GM23338 (cell line): ENCODE results near the gene CCDC63. TPM values are rescaled to one million over a fixed set of nuclear protein-coding genes. Genes with fewer than 3 reads are reported as not detected.

ENCODE experiments used
- ATAC-seq: fragments of 200-7000 bp; cut with Tn5 transposase; 3 replicates; pipeline ENCODE4 v1.9.1; 2020
- DNase-seq: peaks from one replicate; pipeline ENCODE4 v3.0.0-alpha.2; 2015; ENCODE audit warnings: low spot score
- H2AFZ ChIP-seq: fragments of 200-600 bp; sonication (generic); 2 replicates; pipeline ENCODE4 v1.8.0; 2016; ENCODE audit warnings: antibody characterized with exemption, mild to moderate bottlenecking, moderate library complexity
- H3F3A ChIP-seq: fragments of 200-600 bp; sonication (generic); replicated peaks from 2 replicates; pipeline ENCODE4 v1.8.0; 2017; ENCODE audit warnings: antibody characterized with exemption, mixed run types, low read depth
- H3K27ac ChIP-seq: fragments of 200-600 bp; sonication (generic); 2 replicates; pipeline ENCODE4 v1.6.1; 2016; ENCODE audit warnings: low read depth
- H3K27me3 ChIP-seq: fragments of 200-600 bp; sonication (generic); 2 replicates; pipeline ENCODE4 v1.8.0; 2016; ENCODE audit warnings: mild to moderate bottlenecking, mixed run types, moderate library complexity; ENCODE audit not compliant: insufficient read depth
- H3K36me3 ChIP-seq: fragments of 200-600 bp; sonication (generic); 2 replicates; pipeline ENCODE4 v1.8.0; 2016; ENCODE audit warnings: mild to moderate bottlenecking; ENCODE audit not compliant: insufficient read depth
- H3K4me1 ChIP-seq: fragments of 200-600 bp; sonication (generic); 2 replicates; pipeline ENCODE4 v1.8.0; 2016; ENCODE audit warnings: mild to moderate bottlenecking, moderate library complexity; ENCODE audit not compliant: insufficient read depth
- H3K4me2 ChIP-seq: fragments of 200-600 bp; sonication (generic); 2 replicates; pipeline ENCODE4 v1.7.1; 2017; ENCODE audit warnings: mixed run types
- H3K4me3 ChIP-seq: fragments of 200-600 bp; sonication (generic); 2 replicates; pipeline ENCODE4 v1.6.1; 2016; ENCODE audit warnings: mixed run types
- H3K79me2 ChIP-seq: fragments of 200-600 bp; sonication (generic); replicated peaks from 2 replicates; pipeline ENCODE4 v1.8.0; 2017; ENCODE audit warnings: mild to moderate bottlenecking; ENCODE audit not compliant: insufficient read depth
- H3K9me2 ChIP-seq: fragments of 200-600 bp; sonication (generic); 2 replicates; pipeline ENCODE4 v1.8.0; 2017; ENCODE audit not compliant: insufficient read depth
- H4K20me1 ChIP-seq: fragments of 200-600 bp; sonication (generic); replicated peaks from 2 replicates; pipeline ENCODE4 v1.8.0; 2017; ENCODE audit warnings: mild to moderate bottlenecking; ENCODE audit not compliant: insufficient read depth
- H3K27ac Mint-ChIP-seq: 2 replicates; pipeline ENCODE4 v1.8.0; 2020; ENCODE audit warnings: inconsistent platforms, mild to moderate bottlenecking, moderate library complexity, mixed read lengths
- H3K27me3 Mint-ChIP-seq: 3 replicates; pipeline ENCODE4 v1.8.0; 2022; ENCODE audit warnings: low read depth, mild to moderate bottlenecking, moderate library complexity, mixed read lengths, inconsistent platforms; ENCODE audit not compliant: insufficient read depth, poor library complexity
- H3K36me3 Mint-ChIP-seq: 3 replicates; pipeline ENCODE4 v1.8.0; 2021; ENCODE audit warnings: low read depth, mild to moderate bottlenecking, inconsistent platforms, moderate library complexity, mixed read lengths
- H3K4me1 Mint-ChIP-seq: 3 replicates; pipeline ENCODE4 v1.8.0; 2020; ENCODE audit warnings: mild to moderate bottlenecking, inconsistent platforms, mixed read lengths
- H3K4me3 Mint-ChIP-seq: 3 replicates; pipeline ENCODE4 v1.8.0; 2021; ENCODE audit warnings: moderate library complexity, mild to moderate bottlenecking, inconsistent platforms, mixed read lengths
- H3K9me3 Mint-ChIP-seq: 3 replicates; pipeline ENCODE4 v1.8.0; 2020; ENCODE audit warnings: moderate library complexity, mild to moderate bottlenecking, inconsistent platforms, mixed read lengths
- CREB1 ChIP-seq: fragments of 250-450 bp; sonication (Bioruptor Pico); IDR thresholded peaks from 2 replicates; pipeline ENCODE4 v1.5.0; 2020; ENCODE audit warnings: low read depth, mild to moderate bottlenecking, moderate library complexity
- CTCF ChIP-seq, 2 experiments: fragments of 200-600 bp in 1 of 2; sonication (generic) in 1 of 2; conservative IDR thresholded peaks; 2 replicates each; pipeline versions ENCODE4 v1.5.1 to v1.6.1; 2016 to 2017; ENCODE audit warnings: antibody characterized with exemption in 2 of 2, low read depth in 2 of 2, mild to moderate bottlenecking in 2 of 2, moderate library complexity in 1 of 2
- EZH2phosphoT487 ChIP-seq: fragments of 200-600 bp; sonication (generic); IDR thresholded peaks from one replicate; pipeline ENCODE4 v1.8.1; 2018; ENCODE audit warnings: antibody characterized with exemption; ENCODE audit not compliant: unreplicated experiment
- JUNB ChIP-seq: IDR thresholded peaks from one replicate; pipeline ENCODE4 v1.6.1; 2016; ENCODE audit warnings: antibody characterized with exemption; ENCODE audit not compliant: unreplicated experiment
- NANOG ChIP-seq: IDR thresholded peaks from 2 replicates; pipeline ENCODE4 v1.6.1; 2016; ENCODE audit warnings: antibody characterized with exemption, borderline replicate concordance
- POLR2AphosphoS5 ChIP-seq: IDR thresholded peaks from 2 replicates; pipeline ENCODE4 v1.6.1; 2016; ENCODE audit warnings: antibody characterized with exemption, low read depth
- REST ChIP-seq: IDR thresholded peaks from one replicate; pipeline ENCODE4 v1.6.1; 2018; ENCODE audit warnings: antibody characterized with exemption; ENCODE audit not compliant: unreplicated experiment
- STAT1 ChIP-seq: IDR thresholded peaks from one replicate; pipeline ENCODE4 v1.6.1; 2016; ENCODE audit warnings: antibody characterized with exemption; ENCODE audit not compliant: unreplicated experiment
- ZNF114 ChIP-seq: fragments of 250-450 bp; sonication (Bioruptor Pico); IDR thresholded peaks from 2 replicates; pipeline ENCODE4 v1.5.0; 2020; ENCODE audit warnings: mild to moderate bottlenecking, moderate library complexity
- ZNF331 ChIP-seq: fragments of 250-450 bp; sonication (Bioruptor Pico); IDR thresholded peaks from 2 replicates; pipeline ENCODE4 v1.5.0; 2020; ENCODE audit warnings: low read depth, mild to moderate bottlenecking, moderate library complexity
- ZNF462 ChIP-seq: fragments of 250-450 bp; sonication (Bioruptor Pico); IDR thresholded peaks from 2 replicates; pipeline ENCODE4 v1.5.0; 2020; ENCODE audit warnings: mild to moderate bottlenecking, moderate library complexity
- polyA plus RNA-seq: library from polyadenylated mRNA; unstranded; fragments of >200 nt; fragmentation: Nextera tagmentation; extraction: Ambion mirVana; gene quantifications from 2 replicates; pipeline ENCODE4 v1.2.1, GENCODE V29; 2016
- total RNA-seq: library from RNA; depleted of rRNA; stranded (reverse); fragments of >200 nt; shearing (Covaris generic); gene quantifications from 2 replicates; pipeline ENCODE4 v1.2.3, GENCODE V29; 2014

CCDC63 gene
- total and polyA plus RNA-seq, 2 experiments from 2014 or later: 1.8 TPM; not detected in 1

- ATAC-seq: no peak
- H3K27me3 Mint-ChIP-seq: peaks cover 6% of the 10 kb centered on the region
- TF ChIP-seq EZH2phosphoT487: no peak
- no peak for TF ChIP-seq REST
- no peak for TF ChIP-seq ZNF462 (CRISPR knock-in tag)
- no peak for TF ChIP-seq ZNF331 (CRISPR knock-in tag)
- no peak for TF ChIP-seq NANOG
- TF ChIP-seq CTCF (conservative IDR thresholded peaks at IDR 0.05; ENCODE audit: low read depth in 2 of 2): no peak
- no peak for TF ChIP-seq JUNB
- TF ChIP-seq STAT1: no peak
- TF ChIP-seq CREB1: no peak
- TF ChIP-seq ZNF114 (CRISPR knock-in tag): no peak
- TF ChIP-seq POLR2AphosphoS5: no peak
Observed at GRCh38 chr12:110896559-110896958, 49.8 kb downstream of the CCDC63 start.

More at GRCh38 chr12:110896559-110896958, 49.8 kb downstream of the CCDC63 start:
- Mint-ChIP-seq H3K4me3 (no peak overlapping the region), H3K9me3 (no peaks in the 10 kb centered on the region), H3K4me1 (peaks cover 3% of the 10 kb centered on the region), H3K27ac (no peak overlapping the region), H3K36me3 (no peaks in the 10 kb centered on the region)
- Histone ChIP-seq H3F3A (peaks cover 7% of the 10 kb centered on the region; the same call in 1 of the 2 replicates), H3K27me3 (no peaks in the 10 kb centered on the region), H3K79me2 (no peaks in the 10 kb centered on the region), H3K36me3 (no peaks in the 10 kb centered on the region), H3K4me2 (no peak overlapping the region), H4K20me1 (no peaks in the 10 kb centered on the region), H2AFZ (no peak overlapping the region), H3K4me3 (no peak overlapping the region), H3K27ac (no peak overlapping the region), H3K9me2 (no peaks in the 10 kb centered on the region), H3K4me1 (no peaks in the 10 kb centered on the region)
- no peak for DNase-seq
